Mesenchymal stem cell (in vitro differentiated cells and primary cell): Measurements from ENCODE around the gene NDUFS3.

Experiments used
- DNase-seq: peaks from one replicate; pipeline ENCODE4 v3.0.0-alpha.2; 2013
- H2AFZ ChIP-seq: one replicate; pipeline ENCODE4 v1.6.1; 2013; ENCODE audit warnings: low read depth, mild to moderate bottlenecking, control low read depth, inconsistent platforms, low read length, moderate library complexity
- H2AK5ac ChIP-seq: 2 replicates; pipeline ENCODE4 v1.6.1; 2013; ENCODE audit warnings: low read length, moderate library complexity, mild to moderate bottlenecking, inconsistent platforms; ENCODE audit not compliant: severe bottlenecking
- H2BK120ac ChIP-seq: one replicate; pipeline ENCODE4 v1.6.1; 2013; ENCODE audit warnings: low read depth, mild to moderate bottlenecking, inconsistent platforms, low read length, moderate library complexity
- H2BK12ac ChIP-seq, 2 experiments: one replicate each; pipeline ENCODE4 v1.6.1; 2013; ENCODE audit warnings: inconsistent platforms in 2 of 2, low read length in 2 of 2, mild to moderate bottlenecking in 2 of 2, moderate library complexity in 2 of 2, control low read depth in 1 of 2
- H2BK15ac ChIP-seq: one replicate; pipeline ENCODE4 v1.6.1; 2013; ENCODE audit warnings: mild to moderate bottlenecking, low read depth, inconsistent platforms; ENCODE audit not compliant: poor library complexity, severe bottlenecking
- H2BK5ac ChIP-seq: 2 replicates; pipeline ENCODE4 v1.6.1; 2013; ENCODE audit warnings: low read depth, mild to moderate bottlenecking, low read length, control low read depth, inconsistent platforms; ENCODE audit not compliant: poor library complexity, severe bottlenecking
- H3K14ac ChIP-seq, 2 experiments: one replicate each; pipeline ENCODE4 v1.6.1; 2013; ENCODE audit warnings: inconsistent platforms in 2 of 2, low read length in 2 of 2, control low read depth in 1 of 2, mild to moderate bottlenecking in 1 of 2, moderate library complexity in 1 of 2
- H3K18ac ChIP-seq, 2 experiments: one replicate each; pipeline ENCODE4 v1.6.1; 2013; ENCODE audit warnings: inconsistent platforms in 2 of 2, low read length in 2 of 2, control low read depth in 1 of 2, low read depth in 1 of 2, mild to moderate bottlenecking in 1 of 2
- H3K23ac ChIP-seq, 2 experiments: one replicate each; pipeline ENCODE4 v1.6.1; 2013; ENCODE audit warnings: inconsistent platforms in 2 of 2, low read length in 2 of 2, mild to moderate bottlenecking in 2 of 2, moderate library complexity in 2 of 2, control low read depth in 1 of 2
- H3K27ac ChIP-seq: 2 replicates; pipeline ENCODE4 v1.5.1; 2013; ENCODE audit warnings: mild to moderate bottlenecking, moderate library complexity, low read length, control low read depth, inconsistent platforms; ENCODE audit not compliant: poor library complexity, severe bottlenecking
- H3K27me3 ChIP-seq, 2 experiments: 2 replicates each; pipeline versions ENCODE4 v1.6.1 to v1.7.0; 2013; ENCODE audit warnings: low read length in 2 of 2, mild to moderate bottlenecking in 2 of 2, moderate library complexity in 2 of 2, control low read depth in 1 of 2, inconsistent platforms in 1 of 2; ENCODE audit not compliant: control insufficient read depth in 1 of 2, insufficient read depth in 1 of 2
- H3K36me3 ChIP-seq, 2 experiments: 2 replicates each; pipeline versions ENCODE4 v1.6.1 to v1.7.0; 2013; ENCODE audit warnings: low read length in 2 of 2, control low read depth in 1 of 2, inconsistent platforms in 1 of 2, low read depth in 1 of 2, mild to moderate bottlenecking in 1 of 2; ENCODE audit not compliant: insufficient read depth in 2 of 2, control insufficient read depth in 1 of 2
- H3K4ac ChIP-seq, 2 experiments: one replicate each; pipeline ENCODE4 v1.6.1; 2013; ENCODE audit warnings: inconsistent platforms in 2 of 2, low read length in 2 of 2, mild to moderate bottlenecking in 2 of 2, moderate library complexity in 2 of 2, control low read depth in 1 of 2, low read depth in 1 of 2
- H3K4me1 ChIP-seq: 2 replicates; pipeline ENCODE4 v1.6.1; 2013; ENCODE audit warnings: low read depth, low read length, control low read depth; ENCODE audit not compliant: control insufficient read depth, insufficient read depth
- H3K4me2 ChIP-seq: 2 replicates; pipeline ENCODE4 v1.6.1; 2013; ENCODE audit warnings: low read length, mild to moderate bottlenecking, inconsistent platforms; ENCODE audit not compliant: poor library complexity, severe bottlenecking
- H3K4me3 ChIP-seq, 2 experiments: 2 replicates each; pipeline versions ENCODE4 v1.5.1 to v1.7.0; 2013; ENCODE audit warnings: low read length in 2 of 2, mild to moderate bottlenecking in 2 of 2, control low read depth in 1 of 2, low read depth in 1 of 2; ENCODE audit not compliant: insufficient read depth in 1 of 2
- H3K79me1 ChIP-seq: replicated peaks from 2 replicates; pipeline ENCODE4 v1.6.1; 2013; ENCODE audit warnings: mild to moderate bottlenecking, control low read depth, low read length, inconsistent platforms; ENCODE audit not compliant: poor library complexity, severe bottlenecking
- H3K9ac ChIP-seq: 2 replicates; pipeline ENCODE4 v1.7.0; 2013; ENCODE audit warnings: mild to moderate bottlenecking, low read length, moderate library complexity
- H3K9me3 ChIP-seq: 2 replicates; pipeline ENCODE4 v1.7.0; 2013; ENCODE audit warnings: mild to moderate bottlenecking, low read length; ENCODE audit not compliant: control insufficient read depth
- H4K8ac ChIP-seq: one replicate; pipeline ENCODE4 v1.6.1; 2013; ENCODE audit warnings: inconsistent platforms, mild to moderate bottlenecking, low read length, moderate library complexity
- H4K91ac ChIP-seq: one replicate; pipeline ENCODE4 v1.6.1; 2013; ENCODE audit warnings: mild to moderate bottlenecking, low read length, inconsistent platforms
- WGBS: methylation state at CpG from one replicate; pipeline ENCODE4 v1.1.7; 2013; ENCODE audit warnings: mixed read lengths; 5-methylcytosine and 5-hydroxymethylcytosine counted together

The NDUFS3 gene

DNA sequence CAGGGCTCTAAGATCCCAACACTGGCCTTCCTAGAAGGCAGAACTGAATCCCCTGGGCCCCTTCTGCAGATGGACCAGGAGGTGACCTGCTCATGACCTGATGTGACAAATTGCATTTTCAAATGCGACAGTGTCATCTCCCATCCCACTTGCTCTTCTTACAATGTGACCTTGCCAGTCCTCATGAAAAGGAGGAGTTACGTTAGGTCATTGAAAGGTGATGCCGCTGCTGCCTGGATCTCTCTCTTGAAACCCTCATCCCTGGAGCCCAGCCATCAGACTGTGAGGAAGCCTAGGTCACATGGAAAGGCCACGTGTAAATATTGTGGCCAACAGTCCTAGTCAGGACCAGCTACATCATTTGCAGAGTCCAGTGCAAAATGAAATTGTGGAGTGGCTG lies 21.0 kb downstream of the NDUFS3 start:
- no peak for DNase-seq
- no peaks in the 10 kb centered on the region for H3K4me1 ChIP-seq
- H3K36me3 ChIP-seq = no peaks in the 10 kb centered on the region
- H3K27me3 ChIP-seq = peaks cover 8 to 19% of the 10 kb centered on the region in 2 experiments
- H2AK5ac ChIP-seq = no peak overlapping the region
- H3K27ac ChIP-seq = no peak overlapping the region
- no peak overlapping the region for H3K4me3 ChIP-seq
- H3K18ac ChIP-seq = no peak overlapping the region
- no peak overlapping the region for H2BK120ac ChIP-seq
- no peak overlapping the region for H4K91ac ChIP-seq
- H3K9me3 ChIP-seq = no peaks in the 10 kb centered on the region
- no peak overlapping the region for H3K9ac ChIP-seq
- H2BK15ac ChIP-seq = no peak overlapping the region
- no peak overlapping the region for H3K23ac ChIP-seq
- 72% methylated on average over 4 of the region's 4 CpGs for WGBS
- no peak overlapping the region for H2BK5ac ChIP-seq
- no peak overlapping the region for H2AFZ ChIP-seq
- H4K8ac ChIP-seq = no peak overlapping the region
- H3K4me2 ChIP-seq = no peak overlapping the region
- H2BK12ac ChIP-seq = peak overlapping the region in 1 of 2 experiments; percentile 25
- H3K14ac ChIP-seq = no peak overlapping the region
- no peaks in the 10 kb centered on the region for H3K79me1 ChIP-seq
- H3K4ac ChIP-seq = no peak overlapping the region

DNA sequence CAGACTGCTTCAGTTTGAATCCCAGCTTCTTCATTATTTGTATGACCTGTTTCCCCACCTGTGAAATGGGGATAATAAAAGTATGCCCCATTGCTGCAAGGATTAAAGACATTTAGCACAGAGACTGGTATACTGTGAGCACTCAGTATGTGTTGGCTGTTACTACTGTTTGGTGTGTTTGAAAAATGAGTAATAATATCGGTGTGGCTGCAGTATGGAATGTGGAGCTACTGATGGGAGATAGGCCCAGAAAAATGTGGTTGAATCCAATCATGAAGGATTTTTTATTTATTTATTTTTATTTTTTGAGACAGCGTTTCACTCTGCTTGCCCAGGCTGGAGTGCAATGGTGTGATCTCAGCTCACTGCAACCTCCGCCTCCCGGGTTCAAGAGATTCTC lies 24.4 kb downstream of the NDUFS3 start:
- Histone ChIP-seq H3K27me3 (peaks cover 0 to 6% of the 10 kb centered on the region in 2 experiments), H2BK12ac (no peak overlapping the region), H2BK15ac (no peak overlapping the region), H3K9me3 (no peaks in the 10 kb centered on the region), H3K18ac (no peak overlapping the region), H3K27ac (no peak overlapping the region), H3K14ac (no peak overlapping the region), H2BK120ac (no peak overlapping the region), H4K8ac (no peak overlapping the region), H3K4me1 (peaks cover 3% of the 10 kb centered on the region), H2AK5ac (no peak overlapping the region), H3K4ac (no peak overlapping the region), H2BK5ac (no peak overlapping the region), H4K91ac (no peak overlapping the region), H3K4me2 (no peak overlapping the region), H3K4me3 (no peak overlapping the region), H3K36me3 (no peaks in the 10 kb centered on the region), H3K23ac (no peak overlapping the region), H2AFZ (no peak overlapping the region), H3K79me1 (no peaks in the 10 kb centered on the region), H3K9ac (no peak overlapping the region)
- DNase-seq = no peak
- WGBS = 98% methylated on average over 4 of the region's 4 CpGs

DNA sequence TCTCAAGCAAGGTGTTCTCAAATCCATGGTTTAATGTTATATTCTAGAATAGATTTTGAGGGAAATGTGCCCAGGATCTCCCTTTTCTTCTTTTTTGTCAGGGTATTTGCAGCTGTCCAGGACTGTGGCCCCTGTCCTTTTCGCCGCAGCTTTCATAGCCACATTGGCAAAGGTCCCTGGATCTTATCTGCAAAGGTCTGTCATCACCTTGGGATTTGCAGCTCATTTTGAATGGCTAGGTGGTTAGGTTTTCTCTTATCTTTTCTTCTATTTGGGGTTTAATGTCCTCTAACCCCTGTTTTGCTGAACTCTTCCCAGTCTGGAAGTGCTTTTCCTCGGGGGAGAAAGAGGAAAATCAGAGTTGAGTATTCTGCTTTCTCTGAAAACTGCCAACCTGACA lies 27.0 kb downstream of the NDUFS3 start:
- WGBS = 87% methylated on average over 3 of the region's 3 CpGs

DNA sequence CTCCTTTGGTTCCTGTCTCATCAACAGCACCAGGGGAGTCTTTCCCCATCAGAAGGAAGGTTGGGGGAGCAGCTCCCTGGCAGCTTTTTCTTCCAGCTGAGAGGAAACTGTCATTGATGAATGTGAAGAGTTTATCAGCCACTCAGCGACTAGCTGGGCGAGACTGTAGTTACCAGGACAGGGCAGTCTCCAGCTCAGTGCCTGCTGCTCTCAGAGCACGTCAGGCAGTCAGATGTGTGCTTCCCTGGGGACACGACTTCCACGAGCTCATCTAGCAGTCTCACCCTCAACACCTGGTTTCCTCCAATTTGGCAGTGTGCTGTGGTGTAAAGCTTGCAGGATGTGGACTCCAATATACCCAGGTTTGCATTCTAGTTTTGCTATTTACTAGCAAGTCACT lies 27.9 kb downstream of the NDUFS3 start:
- Histone ChIP-seq H3K23ac (no peak overlapping the region), H2AFZ (no peak overlapping the region), H2BK5ac (no peak overlapping the region), H3K4me3 (peak overlapping the region in 1 of 2 experiments; percentile 42), H3K79me1 (no peaks in the 10 kb centered on the region), H4K8ac (peak overlapping the region; percentile 10), H3K9me3 (no peaks in the 10 kb centered on the region), H2BK12ac (peak overlapping the region; percentile 33 to 60), H3K4me1 (peaks cover 3% of the 10 kb centered on the region), H3K9ac (peak overlapping the region; percentile 63), H3K4me2 (no peak overlapping the region), H4K91ac (peak overlapping the region; percentile 70), H3K27me3 (no peaks in the 10 kb centered on the region), H3K27ac (no peak overlapping the region), H2BK120ac (no peak overlapping the region), H3K18ac (peak overlapping the region; percentile 59 to 71), H2BK15ac (no peak overlapping the region), H3K14ac (peak overlapping the region in 1 of 2 experiments; percentile 68), H3K4ac (no peak overlapping the region), H3K36me3 (peaks cover 0 to 19% of the 10 kb centered on the region in 2 experiments), H2AK5ac (no peak overlapping the region)
- peak; percentile 67 for DNase-seq
- 7% methylated on average over 4 of the region's 5 CpGs for WGBS

More for the DNA sequence above, 27.0 kb downstream of the NDUFS3 start:
- no peaks in the 10 kb centered on the region for H3K79me1 ChIP-seq
- no peak overlapping the region for H4K8ac ChIP-seq
- no peak overlapping the region for H3K27ac ChIP-seq
- H2AK5ac ChIP-seq = no peak overlapping the region
- DNase-seq = no peak
- no peak overlapping the region for H3K4me2 ChIP-seq
- no peak overlapping the region for H2BK120ac ChIP-seq
- no peaks in the 10 kb centered on the region for H3K27me3 ChIP-seq
- no peak overlapping the region for H3K18ac ChIP-seq
- H4K91ac ChIP-seq = no peak overlapping the region
- H2BK5ac ChIP-seq = no peak overlapping the region
- no peaks in the 10 kb centered on the region for H3K9me3 ChIP-seq
- H2BK12ac ChIP-seq = no peak overlapping the region
- H3K4me3 ChIP-seq = no peak overlapping the region
- no peak overlapping the region for H3K4ac ChIP-seq
- peaks cover 3% of the 10 kb centered on the region for H3K4me1 ChIP-seq
- H3K36me3 ChIP-seq = peaks cover 0 to 11% of the 10 kb centered on the region in 2 experiments
- no peak overlapping the region for H3K14ac ChIP-seq
- no peak overlapping the region for H3K23ac ChIP-seq
- H2BK15ac ChIP-seq = no peak overlapping the region
- no peak overlapping the region for H2AFZ ChIP-seq
- peak overlapping the region; percentile 63 for H3K9ac ChIP-seq
